GM13976 (cell line): Measurements from ENCODE around the gene ARL5B.

Source experiments
- DNase-seq: peaks from one replicate; pipeline ENCODE4 v3.0.0; 2012; ENCODE audit warnings: low spot score
- in situ Hi-C: fragments of 300-500 bp; cut with MboI; formaldehyde crosslinking; loops from one replicate; pipeline ENCODE4 v1.12.0; 2022; ENCODE audit warnings: low sequenced_read_pairs, mixed read lengths, inconsistent platforms; ENCODE audit not compliant: unreplicated experiment
- TF ChIP-seq, protein P1 (sequence below): IDR thresholded peaks from 2 replicates; pipeline ENCODE4 v1.5.1; 2012; ENCODE audit warnings: borderline replicate concordance, mild to moderate bottlenecking; ENCODE audit not compliant: insufficient read depth; ENCODE audit errors: extremely low read depth, missing control alignments, control extremely low read depth

ARL5B gene

DNA sequence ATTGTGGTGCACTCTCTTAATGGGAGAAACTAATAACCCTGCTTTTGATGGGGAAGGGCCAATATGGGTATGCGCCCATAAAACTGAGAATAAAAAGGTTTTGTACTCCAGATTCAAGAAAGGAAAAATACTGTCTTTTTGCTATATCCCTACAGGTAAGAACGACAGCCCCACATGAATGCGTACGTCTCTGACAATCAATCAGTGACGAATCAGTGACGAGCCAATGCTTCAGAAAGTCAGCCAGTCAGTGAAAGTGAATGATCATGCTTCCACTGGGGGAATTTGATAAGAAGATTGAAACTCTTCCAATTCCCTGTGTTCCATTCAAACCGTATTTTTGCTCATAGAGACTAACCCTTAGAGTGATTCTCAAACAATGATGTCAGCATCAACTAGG lies 26.3 kb downstream of the ARL5B start:
- in situ Hi-C loops: no loop called here
- no peak for DNase-seq
- TF ChIP-seq, protein P1, sequence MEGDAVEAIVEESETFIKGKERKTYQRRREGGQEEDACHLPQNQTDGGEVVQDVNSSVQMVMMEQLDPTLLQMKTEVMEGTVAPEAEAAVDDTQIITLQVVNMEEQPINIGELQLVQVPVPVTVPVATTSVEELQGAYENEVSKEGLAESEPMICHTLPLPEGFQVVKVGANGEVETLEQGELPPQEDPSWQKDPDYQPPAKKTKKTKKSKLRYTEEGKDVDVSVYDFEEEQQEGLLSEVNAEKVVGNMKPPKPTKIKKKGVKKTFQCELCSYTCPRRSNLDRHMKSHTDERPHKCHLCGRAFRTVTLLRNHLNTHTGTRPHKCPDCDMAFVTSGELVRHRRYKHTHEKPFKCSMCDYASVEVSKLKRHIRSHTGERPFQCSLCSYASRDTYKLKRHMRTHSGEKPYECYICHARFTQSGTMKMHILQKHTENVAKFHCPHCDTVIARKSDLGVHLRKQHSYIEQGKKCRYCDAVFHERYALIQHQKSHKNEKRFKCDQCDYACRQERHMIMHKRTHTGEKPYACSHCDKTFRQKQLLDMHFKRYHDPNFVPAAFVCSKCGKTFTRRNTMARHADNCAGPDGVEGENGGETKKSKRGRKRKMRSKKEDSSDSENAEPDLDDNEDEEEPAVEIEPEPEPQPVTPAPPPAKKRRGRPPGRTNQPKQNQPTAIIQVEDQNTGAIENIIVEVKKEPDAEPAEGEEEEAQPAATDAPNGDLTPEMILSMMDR: no peak

DNA sequence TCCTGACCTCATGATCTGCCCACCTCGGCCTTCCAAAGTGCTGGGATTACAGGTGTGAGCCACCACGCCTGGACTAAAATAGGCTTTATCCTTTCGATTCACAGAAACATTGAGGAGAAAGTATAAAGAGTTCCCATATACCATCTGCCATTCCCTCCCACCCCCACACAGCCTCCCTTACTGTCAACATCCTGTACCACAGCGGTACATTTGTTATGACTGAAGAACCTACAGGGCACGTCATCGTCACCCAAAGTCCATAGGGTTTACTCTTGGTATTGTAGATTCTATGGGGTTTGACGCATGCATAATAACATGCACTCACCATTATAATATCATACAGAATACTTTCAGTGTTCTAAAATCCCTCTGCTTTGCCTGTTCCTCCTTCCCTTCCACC lies 28.0 kb downstream of the ARL5B start:
- TF ChIP-seq, protein P1: no peak
- in situ Hi-C loops: no loop called here
- no peak for DNase-seq

DNA sequence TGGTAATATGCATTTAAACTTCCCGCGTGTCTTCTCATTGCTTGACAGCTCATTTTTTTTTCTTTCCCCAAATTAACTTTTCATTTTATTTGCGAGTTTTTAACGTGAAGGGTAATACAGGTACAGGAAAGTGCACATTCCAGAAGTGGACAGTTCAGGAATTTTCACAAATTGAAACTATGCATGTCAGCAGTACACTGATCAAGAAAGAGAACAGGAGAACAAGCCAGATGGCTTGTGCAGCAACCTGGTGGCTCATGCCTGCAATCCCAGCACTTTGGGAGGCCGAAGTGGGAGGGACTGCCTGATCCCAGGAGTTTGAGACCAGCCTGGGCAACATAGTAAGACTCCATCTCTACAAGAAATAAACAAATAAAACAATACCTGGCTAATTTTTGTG lies 28.5 kb downstream of the ARL5B start:
- in situ Hi-C loops: no loop called here
- TF ChIP-seq, protein P1: no peak
- no peak for DNase-seq

DNA sequence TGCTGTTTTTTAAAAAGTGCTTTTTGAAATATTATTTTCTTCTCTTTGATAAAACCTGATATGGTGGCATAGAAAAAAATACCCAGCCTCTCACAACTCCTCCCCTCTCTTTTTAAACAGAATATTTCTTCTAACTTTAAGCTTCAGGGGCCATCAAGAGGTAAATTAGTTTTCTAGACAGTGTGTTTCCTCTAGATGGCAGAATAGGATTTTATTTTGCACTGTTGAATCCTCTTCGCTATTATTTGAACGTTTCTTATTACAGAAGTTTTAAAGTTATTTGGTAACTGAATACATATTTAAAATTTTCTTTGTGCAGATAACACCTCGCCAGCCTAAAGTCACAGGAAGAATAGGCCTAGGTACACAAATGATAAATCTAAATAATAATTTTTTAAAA lies 30.3 kb downstream of the ARL5B start:
- no peak for DNase-seq
- in situ Hi-C loops: no loop called here
- TF ChIP-seq, protein P1: no peak

DNA sequence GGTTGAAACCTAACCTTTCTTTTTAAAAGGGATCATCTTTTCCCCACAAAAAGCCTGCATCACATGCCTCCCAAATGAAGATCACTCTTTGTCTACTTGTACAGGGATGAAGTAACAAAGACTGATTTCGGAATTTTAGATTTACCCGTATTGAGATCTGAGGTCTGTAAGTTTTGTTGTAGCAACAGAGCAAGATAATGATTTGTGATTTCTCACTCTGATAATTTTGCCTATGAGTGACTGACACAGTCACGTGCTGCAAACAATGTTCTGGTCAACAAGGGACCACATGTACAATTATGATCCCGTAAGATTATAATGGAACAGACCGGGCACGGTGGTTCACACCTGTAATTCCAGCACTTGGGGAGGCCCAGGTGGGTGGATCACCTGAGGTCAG lies 31.3 kb downstream of the ARL5B start:
- TF ChIP-seq, protein P1: no peak
- in situ Hi-C loops: no loop called here

DNA sequence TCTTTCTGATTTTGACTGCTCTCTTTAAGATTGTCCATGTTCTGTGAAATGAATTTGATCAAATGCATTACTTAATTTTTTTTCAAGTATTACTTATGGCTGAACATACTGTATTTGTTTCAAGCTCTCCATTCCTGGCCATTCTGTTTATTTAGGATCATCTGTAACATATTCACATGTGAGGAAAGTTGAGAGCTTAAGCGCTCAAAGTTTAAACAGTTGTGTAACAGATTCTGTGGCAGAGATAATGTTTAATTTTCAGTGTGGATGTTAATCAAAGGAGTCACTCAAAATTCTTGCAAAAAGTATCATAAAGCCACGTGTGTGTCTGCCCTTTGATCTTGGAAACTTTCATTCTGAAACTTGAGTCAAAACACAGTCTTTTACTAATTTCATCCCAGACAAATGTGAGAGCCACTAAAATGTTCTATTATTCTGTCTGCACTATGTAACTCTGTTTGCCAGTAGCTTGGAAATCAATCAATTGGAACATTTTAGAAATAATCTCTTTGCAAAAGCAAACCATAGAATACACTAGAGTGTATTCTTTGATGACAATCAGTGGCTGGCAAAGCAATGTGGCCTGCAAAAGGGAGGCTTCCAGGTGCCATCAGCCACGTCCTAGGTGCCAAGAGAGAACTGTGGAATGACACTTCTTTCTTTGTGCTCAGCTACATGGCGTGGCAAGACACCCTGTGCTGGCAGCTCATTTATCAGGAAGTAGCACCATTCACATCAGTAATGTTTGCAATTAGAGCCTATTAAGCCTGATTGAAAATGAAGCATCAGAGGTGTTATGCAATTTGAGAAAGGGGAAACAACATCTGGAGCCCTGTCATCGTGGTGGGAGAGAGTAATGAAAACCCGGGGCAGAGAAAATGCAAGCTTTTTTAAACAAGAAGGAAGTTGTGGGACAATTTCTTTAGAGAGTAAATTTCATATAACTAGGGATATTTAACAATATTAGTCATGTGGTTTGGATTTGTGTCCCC lies 40.9 kb downstream of the ARL5B start:
- no peak for DNase-seq
- TF ChIP-seq, protein P1: no peak
- in situ Hi-C loops: no loop called here

More for the DNA sequence above, 31.3 kb downstream of the ARL5B start:
- DNase-seq: no peak
